Neuronal stem cell (in vitro differentiated cells): ENCODE measurements around the gene ZNF236.

Experiments used
- DNase-seq: peaks from one replicate; pipeline ENCODE4 v3.0.0-alpha.2; 2013; ENCODE audit warnings: low spot score
- H2AFZ ChIP-seq: one replicate; pipeline ENCODE4 v1.6.1; 2013; ENCODE audit warnings: mild to moderate bottlenecking, low read length, inconsistent platforms
- H2AK5ac ChIP-seq: 2 replicates; pipeline ENCODE4 v1.6.1; 2013; ENCODE audit warnings: low read depth, mild to moderate bottlenecking, inconsistent platforms, low read length, moderate library complexity, mixed read lengths
- H2BK120ac ChIP-seq: 2 replicates; pipeline ENCODE4 v1.6.1; 2013; ENCODE audit warnings: low read depth, mild to moderate bottlenecking, inconsistent platforms, low read length, moderate library complexity, mixed read lengths
- H2BK12ac ChIP-seq: one replicate; pipeline ENCODE4 v1.6.1; 2013; ENCODE audit warnings: low read length, inconsistent platforms
- H2BK15ac ChIP-seq: 2 replicates; pipeline ENCODE4 v1.6.1; 2013; ENCODE audit warnings: mild to moderate bottlenecking, low read length, inconsistent platforms, mixed read lengths
- H2BK5ac ChIP-seq: one replicate; pipeline ENCODE4 v1.6.1; 2013; ENCODE audit warnings: inconsistent platforms, mild to moderate bottlenecking, low read length, moderate library complexity
- H3K14ac ChIP-seq: one replicate; pipeline ENCODE4 v1.6.1; 2013; ENCODE audit warnings: low read length, inconsistent platforms
- H3K18ac ChIP-seq: 2 replicates; pipeline ENCODE4 v1.6.1; 2013; ENCODE audit warnings: low read length, inconsistent platforms
- H3K23ac ChIP-seq: 2 replicates; pipeline ENCODE4 v1.6.1; 2013; ENCODE audit warnings: low read depth, mild to moderate bottlenecking, mixed read lengths, low read length, inconsistent platforms; ENCODE audit not compliant: poor library complexity
- H3K27ac ChIP-seq: replicated peaks from 3 replicates; pipeline ENCODE4 v1.5.1; 2013; ENCODE audit warnings: low read length, inconsistent platforms
- H3K27me3 ChIP-seq, 3 experiments: 2 replicates each; pipeline ENCODE4 v1.6.1; 2013; ENCODE audit warnings: low read length in 3 of 3, mild to moderate bottlenecking in 2 of 3, inconsistent platforms in 1 of 3, low read depth in 1 of 3, mixed read lengths in 1 of 3, moderate library complexity in 1 of 3; ENCODE audit not compliant: control insufficient read depth in 3 of 3, insufficient read depth in 3 of 3
- H3K36me3 ChIP-seq, 2 donors: replicated peaks in 1 of 2; 2 replicates each; pipeline ENCODE4 v1.6.1; 2013; ENCODE audit warnings: low read length in 2 of 2; ENCODE audit not compliant: control insufficient read depth in 2 of 2, insufficient read depth in 2 of 2
- H3K4ac ChIP-seq: 2 replicates; pipeline ENCODE4 v1.6.1; 2013; ENCODE audit warnings: inconsistent platforms, mild to moderate bottlenecking, low read length, moderate library complexity
- H3K4me1 ChIP-seq, 2 donors: 1 replicate in 1 of 2; 2 replicates in 1 of 2; pipeline ENCODE4 v1.6.1; 2013; ENCODE audit warnings: low read length in 2 of 2, low read depth in 1 of 2; ENCODE audit not compliant: control insufficient read depth in 2 of 2, insufficient read depth in 1 of 2
- H3K4me2 ChIP-seq: one replicate; pipeline ENCODE4 v1.6.1; 2013; ENCODE audit warnings: mild to moderate bottlenecking, low read length, inconsistent platforms; ENCODE audit not compliant: insufficient read depth, poor library complexity, severe bottlenecking
- H3K4me3 ChIP-seq, 2 donors: 2 replicates each; pipeline ENCODE4 v1.5.1; 2013; ENCODE audit warnings: low read length in 2 of 2, mild to moderate bottlenecking in 2 of 2, inconsistent platforms in 1 of 2, moderate library complexity in 1 of 2
- H3K79me1 ChIP-seq: one replicate; pipeline ENCODE4 v1.6.1; 2013; ENCODE audit warnings: low read depth, mild to moderate bottlenecking, inconsistent platforms, low read length, moderate library complexity
- H3K9ac ChIP-seq: one replicate; pipeline ENCODE4 v1.6.1; 2013; ENCODE audit warnings: mild to moderate bottlenecking, low read depth, low read length, inconsistent platforms; ENCODE audit not compliant: poor library complexity
- H3K9me3 ChIP-seq, 2 donors: replicated peaks in 1 of 2; 2 replicates each; pipeline versions ENCODE3 to v1.6.1; 2013; ENCODE audit warnings: low read length in 2 of 2, mild to moderate bottlenecking in 2 of 2, inconsistent platforms in 1 of 2, low read depth in 1 of 2, mixed read lengths in 1 of 2, moderate library complexity in 1 of 2; ENCODE audit not compliant: control insufficient read depth in 2 of 2, insufficient read depth in 1 of 2
- H4K8ac ChIP-seq: one replicate; pipeline ENCODE4 v1.6.1; 2013; ENCODE audit warnings: low read depth, mild to moderate bottlenecking, inconsistent platforms, low read length, moderate library complexity
- H4K91ac ChIP-seq: one replicate; pipeline ENCODE4 v1.6.1; 2013; ENCODE audit warnings: low read length, low read depth, mild to moderate bottlenecking, inconsistent platforms; ENCODE audit not compliant: poor library complexity
- WGBS, 2 donors: extraction: QIAGEN DNeasy Blood & Tissue Kit; methylation state at CpG; one replicate each; pipeline ENCODE4 v1.1.7; 2013; ENCODE audit warnings: missing lambda C conversion rate in 2 of 2, mixed read lengths in 1 of 2; ENCODE audit not compliant: insufficient read length in 2 of 2, insufficient replicate concordance in 1 of 2; ENCODE audit errors: extremely low coverage in 2 of 2; 5-methylcytosine and 5-hydroxymethylcytosine counted together

The ZNF236 gene

GRCh38 chr18:77008576-77009315 lies 186.4 kb downstream of the ZNF236 start:
- H2BK12ac ChIP-seq, result no peak overlapping the region
- H3K4me3 ChIP-seq, result no peak overlapping the region
- H2AFZ ChIP-seq, result no peak overlapping the region
- no peak overlapping the region for H3K9ac ChIP-seq
- no peak overlapping the region for H3K14ac ChIP-seq
- H3K4me1 ChIP-seq, result peaks cover 3 to 4% of the 10 kb centered on the region in 2 donors
- no peak overlapping the region for H2BK120ac ChIP-seq
- H3K79me1 ChIP-seq, result no peaks in the 10 kb centered on the region
- H3K4me2 ChIP-seq, result no peak overlapping the region
- H2BK15ac ChIP-seq, result peak overlapping the region; percentile 40
- H3K27me3 ChIP-seq, result peaks cover 0 to 29% (median 0%) of the 10 kb centered on the region in 3 experiments
- no peak overlapping the region for H2AK5ac ChIP-seq
- no peak for DNase-seq
- no peaks in the 10 kb centered on the region for H3K9me3 ChIP-seq
- no peak overlapping the region for H4K91ac ChIP-seq
- H3K36me3 ChIP-seq, result no peaks in the 10 kb centered on the region
- H3K23ac ChIP-seq, result peak overlapping the region; percentile 31
- H3K27ac ChIP-seq, result no peak overlapping the region
- H4K8ac ChIP-seq, result no peak overlapping the region
- no peak overlapping the region for H3K18ac ChIP-seq
- H3K4ac ChIP-seq, result no peak overlapping the region
- WGBS, 2 donors, result no CpG with 5 or more reads among the region's 23 CpGs
- no peak overlapping the region for H2BK5ac ChIP-seq

GRCh38 chr18:77009675-77010074 lies 187.3 kb downstream of the ZNF236 start:
- Histone ChIP-seq H2BK120ac (no peak overlapping the region), H3K4me1 (peaks cover 4 to 7% of the 10 kb centered on the region in 2 donors), H3K9me3 (no peaks in the 10 kb centered on the region), H3K18ac (peak overlapping the region; percentile 27), H3K79me1 (no peaks in the 10 kb centered on the region), H4K91ac (no peak overlapping the region), H2AFZ (no peak overlapping the region), H3K4me3 (no peak overlapping the region), H3K23ac (no peak overlapping the region), H2AK5ac (no peak overlapping the region), H3K4me2 (no peak overlapping the region), H2BK15ac (no peak overlapping the region), H3K4ac (no peak overlapping the region), H3K27me3 (peaks cover 0 to 29% (median 0%) of the 10 kb centered on the region in 3 experiments), H3K27ac (no peak overlapping the region), H3K9ac (no peak overlapping the region), H2BK12ac (no peak overlapping the region), H2BK5ac (no peak overlapping the region), H3K36me3 (no peaks in the 10 kb centered on the region), H3K14ac (no peak overlapping the region), H4K8ac (no peak overlapping the region)
- no peak for DNase-seq
- no CpG with 5 or more reads among the region's 19 CpGs for WGBS, 2 donors

GRCh38 chr18:77012120-77012519 lies 189.8 kb downstream of the ZNF236 start:
- Histone ChIP-seq H2BK12ac (no peak overlapping the region), H2AK5ac (no peak overlapping the region), H3K4me2 (no peak overlapping the region), H3K4ac (no peak overlapping the region), H2BK5ac (no peak overlapping the region), H4K91ac (no peak overlapping the region), H3K23ac (no peak overlapping the region), H3K27me3 (peaks cover 0 to 12% (median 0%) of the 10 kb centered on the region in 3 experiments), H3K4me1 (peaks cover 0 to 9% of the 10 kb centered on the region in 2 donors), H2BK120ac (no peak overlapping the region), H3K4me3 (no peak overlapping the region), H3K36me3 (no peaks in the 10 kb centered on the region), H3K14ac (no peak overlapping the region), H4K8ac (no peak overlapping the region), H3K18ac (no peak overlapping the region), H3K27ac (no peak overlapping the region), H3K9ac (no peak overlapping the region), H2BK15ac (no peak overlapping the region), H3K9me3 (no peaks in the 10 kb centered on the region), H3K79me1 (no peaks in the 10 kb centered on the region), H2AFZ (no peak overlapping the region)
- no CpG with 5 or more reads among the region's 8 CpGs for WGBS, 2 donors
- no peak for DNase-seq

DNA sequence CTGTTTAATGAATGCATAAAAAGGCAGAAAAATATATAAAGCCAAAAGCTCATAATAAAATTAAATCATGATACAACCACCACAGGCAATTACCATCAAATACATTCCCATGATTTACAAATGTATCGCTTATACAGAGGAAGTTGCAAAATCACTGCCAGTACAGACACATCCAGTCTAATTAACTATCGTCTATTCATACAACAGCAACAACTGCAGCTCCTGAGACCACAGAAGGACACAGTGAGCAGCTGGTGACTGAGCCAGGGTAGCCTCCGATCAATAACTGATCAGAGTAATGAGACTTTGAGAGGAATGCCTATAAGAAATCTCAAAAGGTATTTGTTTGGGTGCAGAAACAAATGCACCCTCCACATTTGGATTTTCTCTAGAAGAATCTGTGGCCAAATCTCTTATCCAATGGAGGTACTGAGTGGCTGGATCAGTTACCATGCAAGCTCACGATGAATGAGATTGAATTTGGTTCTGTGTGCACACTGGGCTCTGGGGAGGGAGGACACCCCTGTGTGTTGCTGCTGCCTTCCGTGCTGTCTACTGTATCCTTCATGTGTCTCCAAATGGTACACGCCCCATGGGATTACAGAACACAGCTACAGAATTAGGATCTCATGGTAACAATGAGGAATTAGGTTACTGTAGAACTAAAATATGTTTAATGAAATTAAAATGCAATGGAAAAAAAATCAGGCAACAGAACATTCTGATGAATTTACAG lies 190.6 kb downstream of the ZNF236 start:
- no peak overlapping the region for H3K27ac ChIP-seq
- H4K8ac ChIP-seq, result no peak overlapping the region
- H2BK5ac ChIP-seq, result no peak overlapping the region
- H3K18ac ChIP-seq, result no peak overlapping the region
- H3K9me3 ChIP-seq, result no peaks in the 10 kb centered on the region
- H3K14ac ChIP-seq, result no peak overlapping the region
- H2BK15ac ChIP-seq, result no peak overlapping the region
- H3K4ac ChIP-seq, result no peak overlapping the region
- H2BK120ac ChIP-seq, result no peak overlapping the region
- no peak overlapping the region for H2AFZ ChIP-seq
- no peak overlapping the region for H4K91ac ChIP-seq
- H3K9ac ChIP-seq, result no peak overlapping the region
- H3K4me1 ChIP-seq, result peaks cover 0 to 12% of the 10 kb centered on the region in 2 donors
- no peak for DNase-seq
- no peak overlapping the region for H3K4me3 ChIP-seq
- H3K36me3 ChIP-seq, result no peaks in the 10 kb centered on the region
- no peak overlapping the region for H3K4me2 ChIP-seq
- H3K79me1 ChIP-seq, result no peaks in the 10 kb centered on the region
- no CpG with 5 or more reads among the region's 6 CpGs for WGBS, 2 donors
- no peak overlapping the region for H2AK5ac ChIP-seq
- H3K27me3 ChIP-seq, result peaks cover 0 to 5% (median 0%) of the 10 kb centered on the region in 3 experiments
- H2BK12ac ChIP-seq, result no peak overlapping the region
- H3K23ac ChIP-seq, result no peak overlapping the region
